ENCODE measurements around the gene KRTAP10-1. TPM values are rescaled to one million over a fixed set of nuclear protein-coding genes. Genes with fewer than 3 reads are reported as not detected.

KRTAP10-1 gene
- total RNA-seq, 2 donors from 2014 or later, result not detected

GRCh38 chr21:44532712-44533111 is 7.3 kb downstream of the KRTAP10-1 start:
- 94 to 95% methylated on average over 14 to 16 of the region's 16 CpGs for WGBS, 2 experiments (ENCODE audit: insufficient coverage in 1 of 2, insufficient read length in 1 of 2)
- no peaks in the 10 kb centered on the region for H3K36me3 Mint-ChIP-seq (ENCODE audit: low read depth)
- no peaks in the 10 kb centered on the region for H3K4me1 ChIP-seq (ENCODE audit: control insufficient read depth, insufficient read depth, low read length)
- no peaks in the 10 kb centered on the region for H3K36me3 ChIP-seq (ENCODE audit: control insufficient read depth, insufficient read depth, low read length)
- H3K9me3 ChIP-seq (ENCODE audit: control insufficient read depth, low read length), result no peaks in the 10 kb centered on the region
- TF ChIP-seq, protein P1, sequence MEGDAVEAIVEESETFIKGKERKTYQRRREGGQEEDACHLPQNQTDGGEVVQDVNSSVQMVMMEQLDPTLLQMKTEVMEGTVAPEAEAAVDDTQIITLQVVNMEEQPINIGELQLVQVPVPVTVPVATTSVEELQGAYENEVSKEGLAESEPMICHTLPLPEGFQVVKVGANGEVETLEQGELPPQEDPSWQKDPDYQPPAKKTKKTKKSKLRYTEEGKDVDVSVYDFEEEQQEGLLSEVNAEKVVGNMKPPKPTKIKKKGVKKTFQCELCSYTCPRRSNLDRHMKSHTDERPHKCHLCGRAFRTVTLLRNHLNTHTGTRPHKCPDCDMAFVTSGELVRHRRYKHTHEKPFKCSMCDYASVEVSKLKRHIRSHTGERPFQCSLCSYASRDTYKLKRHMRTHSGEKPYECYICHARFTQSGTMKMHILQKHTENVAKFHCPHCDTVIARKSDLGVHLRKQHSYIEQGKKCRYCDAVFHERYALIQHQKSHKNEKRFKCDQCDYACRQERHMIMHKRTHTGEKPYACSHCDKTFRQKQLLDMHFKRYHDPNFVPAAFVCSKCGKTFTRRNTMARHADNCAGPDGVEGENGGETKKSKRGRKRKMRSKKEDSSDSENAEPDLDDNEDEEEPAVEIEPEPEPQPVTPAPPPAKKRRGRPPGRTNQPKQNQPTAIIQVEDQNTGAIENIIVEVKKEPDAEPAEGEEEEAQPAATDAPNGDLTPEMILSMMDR (conservative IDR thresholded peaks at IDR 0.05), result no peak
- H3K4me3 Mint-ChIP-seq, result no peak overlapping the region
- no peak overlapping the region for H3K9ac ChIP-seq (ENCODE audit: extremely low read depth, low read length, poor library complexity, severe bottlenecking)
- H3K27me3 Mint-ChIP-seq (ENCODE audit: insufficient read depth), result no peaks in the 10 kb centered on the region
- no peaks in the 10 kb centered on the region for H3K27me3 ChIP-seq (ENCODE audit: control insufficient read depth, insufficient read depth, low read length, poor library complexity, severe bottlenecking)
- H3K27ac ChIP-seq (ENCODE audit: low read depth, low read length), result no peak overlapping the region
- H3K9me3 Mint-ChIP-seq, result no peaks in the 10 kb centered on the region
- no peak overlapping the region for H3K27ac Mint-ChIP-seq
- H3K4me3 ChIP-seq (ENCODE audit: low read length), result no peak overlapping the region
- peak; percentile 38 for DNase-seq
- no peaks in the 10 kb centered on the region for H3K4me1 Mint-ChIP-seq

- Histone ChIP-seq H3K4me3 (ENCODE audit: low read length) (no peak overlapping the region), H3K9ac (ENCODE audit: extremely low read depth, low read length, poor library complexity, severe bottlenecking) (no peak overlapping the region), H3K9me3 (ENCODE audit: control insufficient read depth, low read length) (no peaks in the 10 kb centered on the region), H3K27ac (ENCODE audit: low read depth, low read length) (no peak overlapping the region), H3K27me3 (ENCODE audit: control insufficient read depth, insufficient read depth, low read length, poor library complexity, severe bottlenecking) (no peaks in the 10 kb centered on the region), H3K4me1 (ENCODE audit: control insufficient read depth, insufficient read depth, low read length) (no peaks in the 10 kb centered on the region), H3K36me3 (ENCODE audit: control insufficient read depth, insufficient read depth, low read length) (no peaks in the 10 kb centered on the region)
- no peak overlapping the region for H3K27ac Mint-ChIP-seq
- H3K9me3 Mint-ChIP-seq, result no peaks in the 10 kb centered on the region
- H3K27me3 Mint-ChIP-seq (ENCODE audit: insufficient read depth), result no peaks in the 10 kb centered on the region
- 93 to 95% methylated on average over 21 to 30 of the region's 30 CpGs for WGBS, 2 experiments (ENCODE audit: insufficient coverage in 1 of 2, insufficient read length in 1 of 2)
- TF ChIP-seq, protein P1 (conservative IDR thresholded peaks at IDR 0.05), result no peak
- DNase-seq, result peak; percentile 33
- no peaks in the 10 kb centered on the region for H3K36me3 Mint-ChIP-seq (ENCODE audit: low read depth)
- no peaks in the 10 kb centered on the region for H3K4me1 Mint-ChIP-seq
- no peak overlapping the region for H3K4me3 Mint-ChIP-seq
Measured at GRCh38 chr21:44531606-44532564, 8.1 kb downstream of the KRTAP10-1 start.

GRCh38 chr21:44530903-44531605 is 8.9 kb downstream of the KRTAP10-1 start:
- 94 to 95% methylated on average over 16 to 23 of the region's 23 CpGs for WGBS, 2 experiments (ENCODE audit: insufficient coverage in 1 of 2, insufficient read length in 1 of 2)
- no peak overlapping the region for H3K4me3 Mint-ChIP-seq
- Histone ChIP-seq H3K4me3 (ENCODE audit: low read length) (no peak overlapping the region), H3K9ac (ENCODE audit: extremely low read depth, low read length, poor library complexity, severe bottlenecking) (no peak overlapping the region), H3K4me1 (ENCODE audit: control insufficient read depth, insufficient read depth, low read length) (no peaks in the 10 kb centered on the region), H3K27ac (ENCODE audit: low read depth, low read length) (no peak overlapping the region), H3K9me3 (ENCODE audit: control insufficient read depth, low read length) (no peaks in the 10 kb centered on the region), H3K36me3 (ENCODE audit: control insufficient read depth, insufficient read depth, low read length) (no peaks in the 10 kb centered on the region), H3K27me3 (ENCODE audit: control insufficient read depth, insufficient read depth, low read length, poor library complexity, severe bottlenecking) (no peaks in the 10 kb centered on the region)
- H3K27ac Mint-ChIP-seq, result no peak overlapping the region
- no peaks in the 10 kb centered on the region for H3K36me3 Mint-ChIP-seq (ENCODE audit: low read depth)
- H3K9me3 Mint-ChIP-seq, result no peaks in the 10 kb centered on the region
- peak; percentile 35 for DNase-seq
- TF ChIP-seq, protein P1 (conservative IDR thresholded peaks at IDR 0.05), result no peak
- H3K27me3 Mint-ChIP-seq (ENCODE audit: insufficient read depth), result no peaks in the 10 kb centered on the region
- H3K4me1 Mint-ChIP-seq, result no peaks in the 10 kb centered on the region

All from endodermal cell (in vitro differentiated cells).